Glutamatergic neuron (in vitro differentiated cells): ENCODE results near the gene NEGR1. TPM values are rescaled to one million over a fixed set of nuclear protein-coding genes. Genes with fewer than 3 reads are reported as not detected.

ENCODE experiments used
- DNase-seq: peaks from one replicate; pipeline ENCODE4 v3.0.0; 2022
- H3K27ac Mint-ChIP-seq: one replicate; pipeline ENCODE4 v1.8.0; 2020; ENCODE audit warnings: mild to moderate bottlenecking, mixed read lengths, inconsistent platforms; ENCODE audit not compliant: unreplicated experiment
- H3K27me3 Mint-ChIP-seq: one replicate; pipeline ENCODE4 v1.8.0; 2020; ENCODE audit warnings: mild to moderate bottlenecking, moderate library complexity, mixed read lengths, inconsistent platforms; ENCODE audit not compliant: unreplicated experiment
- H3K36me3 Mint-ChIP-seq: one replicate; pipeline ENCODE4 v1.8.0; 2020; ENCODE audit warnings: mild to moderate bottlenecking, mixed read lengths, inconsistent platforms; ENCODE audit not compliant: unreplicated experiment
- H3K4me1 Mint-ChIP-seq: one replicate; pipeline ENCODE4 v1.8.0; 2020; ENCODE audit warnings: mild to moderate bottlenecking, low read depth, mixed read lengths, inconsistent platforms; ENCODE audit not compliant: unreplicated experiment
- H3K4me3 Mint-ChIP-seq: one replicate; pipeline ENCODE4 v1.8.0; 2020; ENCODE audit warnings: mild to moderate bottlenecking, mixed read lengths, inconsistent platforms; ENCODE audit not compliant: unreplicated experiment
- H3K9me3 Mint-ChIP-seq: one replicate; pipeline ENCODE4 v1.8.0; 2020; ENCODE audit warnings: mild to moderate bottlenecking, moderate library complexity, mixed read lengths, inconsistent platforms; ENCODE audit not compliant: unreplicated experiment
- total RNA-seq: library from RNA; stranded (reverse); fragmentation: NEBNext Ultra II Directional; extraction: Animal tissue kit (Norgen Biotek cat#: 25700); gene quantifications from one replicate; pipeline ENCODE4 v1.2.1, GENCODE V29; 2021; ENCODE audit not compliant: unreplicated experiment
- TF ChIP-seq, protein P1 (sequence below): fragments of 200-600 bp; sonication (generic); IDR thresholded peaks from one replicate; pipeline ENCODE4 v1.5.0; 2021; ENCODE audit not compliant: partially characterized antibody, unreplicated experiment

NEGR1 gene
- total RNA-seq, 1 donor from 2014 or later, result 0.51 TPM

GRCh38 chr1:72003092-72003491 is 279.2 kb downstream of the NEGR1 start:
- Mint-ChIP-seq H3K36me3 (no peaks in the 10 kb centered on the region), H3K27ac (no peak overlapping the region), H3K27me3 (no peaks in the 10 kb centered on the region), H3K9me3 (no peaks in the 10 kb centered on the region), H3K4me1 (no peaks in the 10 kb centered on the region), H3K4me3 (no peak overlapping the region)
- TF ChIP-seq, protein P1, sequence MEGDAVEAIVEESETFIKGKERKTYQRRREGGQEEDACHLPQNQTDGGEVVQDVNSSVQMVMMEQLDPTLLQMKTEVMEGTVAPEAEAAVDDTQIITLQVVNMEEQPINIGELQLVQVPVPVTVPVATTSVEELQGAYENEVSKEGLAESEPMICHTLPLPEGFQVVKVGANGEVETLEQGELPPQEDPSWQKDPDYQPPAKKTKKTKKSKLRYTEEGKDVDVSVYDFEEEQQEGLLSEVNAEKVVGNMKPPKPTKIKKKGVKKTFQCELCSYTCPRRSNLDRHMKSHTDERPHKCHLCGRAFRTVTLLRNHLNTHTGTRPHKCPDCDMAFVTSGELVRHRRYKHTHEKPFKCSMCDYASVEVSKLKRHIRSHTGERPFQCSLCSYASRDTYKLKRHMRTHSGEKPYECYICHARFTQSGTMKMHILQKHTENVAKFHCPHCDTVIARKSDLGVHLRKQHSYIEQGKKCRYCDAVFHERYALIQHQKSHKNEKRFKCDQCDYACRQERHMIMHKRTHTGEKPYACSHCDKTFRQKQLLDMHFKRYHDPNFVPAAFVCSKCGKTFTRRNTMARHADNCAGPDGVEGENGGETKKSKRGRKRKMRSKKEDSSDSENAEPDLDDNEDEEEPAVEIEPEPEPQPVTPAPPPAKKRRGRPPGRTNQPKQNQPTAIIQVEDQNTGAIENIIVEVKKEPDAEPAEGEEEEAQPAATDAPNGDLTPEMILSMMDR, result no peak
- DNase-seq, result no peak

DNA sequence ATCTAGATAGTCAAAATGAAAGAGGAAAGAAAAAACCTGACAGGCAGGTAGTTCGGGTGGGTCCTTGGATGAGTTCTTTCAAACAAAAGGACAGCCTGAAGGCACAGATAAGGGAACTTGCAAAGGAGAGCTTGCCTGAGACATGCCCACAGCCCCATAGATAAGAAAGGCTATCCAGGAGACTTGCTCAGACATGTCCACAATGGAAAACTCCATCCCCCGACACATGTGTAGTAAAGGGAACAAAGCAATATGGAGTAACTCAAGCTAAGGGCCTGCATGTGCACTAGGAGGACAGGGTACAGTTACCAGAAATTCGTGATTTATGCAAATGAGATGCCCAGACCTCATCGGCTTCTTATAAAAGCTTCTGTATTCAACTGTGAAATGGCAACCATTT is 281.5 kb downstream of the NEGR1 start:
- no peak overlapping the region for H3K27ac Mint-ChIP-seq
- DNase-seq, result no peak
- H3K4me1 Mint-ChIP-seq, result no peaks in the 10 kb centered on the region
- no peaks in the 10 kb centered on the region for H3K27me3 Mint-ChIP-seq
- H3K4me3 Mint-ChIP-seq, result no peak overlapping the region
- H3K36me3 Mint-ChIP-seq, result no peaks in the 10 kb centered on the region
- TF ChIP-seq, protein P1, result no peak
- no peaks in the 10 kb centered on the region for H3K9me3 Mint-ChIP-seq

GRCh38 chr1:71994646-71995045 is 287.7 kb downstream of the NEGR1 start:
- no peaks in the 10 kb centered on the region for H3K36me3 Mint-ChIP-seq
- no peak overlapping the region for H3K27ac Mint-ChIP-seq
- H3K27me3 Mint-ChIP-seq, result peaks cover 4% of the 10 kb centered on the region
- H3K4me3 Mint-ChIP-seq, result no peak overlapping the region
- H3K9me3 Mint-ChIP-seq, result no peaks in the 10 kb centered on the region
- no peaks in the 10 kb centered on the region for H3K4me1 Mint-ChIP-seq
- no peak for DNase-seq
- TF ChIP-seq, protein P1, result no peak

GRCh38 chr1:71987181-71987580 is 295.2 kb downstream of the NEGR1 start:
- no peaks in the 10 kb centered on the region for H3K9me3 Mint-ChIP-seq
- no peaks in the 10 kb centered on the region for H3K4me1 Mint-ChIP-seq
- H3K27ac Mint-ChIP-seq, result no peak overlapping the region
- H3K4me3 Mint-ChIP-seq, result no peak overlapping the region
- no peak for DNase-seq
- TF ChIP-seq, protein P1, result no peak
- H3K27me3 Mint-ChIP-seq, result peaks cover 4% of the 10 kb centered on the region
- H3K36me3 Mint-ChIP-seq, result no peaks in the 10 kb centered on the region

GRCh38 chr1:71986160-71986559 is 296.2 kb downstream of the NEGR1 start:
- TF ChIP-seq, protein P1, result no peak
- H3K9me3 Mint-ChIP-seq, result no peaks in the 10 kb centered on the region
- no peak overlapping the region for H3K4me3 Mint-ChIP-seq
- peaks cover 3% of the 10 kb centered on the region for H3K27me3 Mint-ChIP-seq
- H3K4me1 Mint-ChIP-seq, result no peaks in the 10 kb centered on the region
- no peak for DNase-seq
- no peaks in the 10 kb centered on the region for H3K36me3 Mint-ChIP-seq
- H3K27ac Mint-ChIP-seq, result no peak overlapping the region
